GM12892 (cell line): ENCODE results near the gene PIGM.

Experiments used
- POLR2A ChIP-seq: IDR thresholded peaks from 2 replicates; pipeline ENCODE4 v1.6.1; 2011; ENCODE audit warnings: low read depth, low read length, control low read depth
- POLR2AphosphoS5 ChIP-seq: IDR thresholded peaks from 2 replicates; pipeline ENCODE4 v1.6.1; 2011; ENCODE audit warnings: low read depth, low read length, control low read depth
- TAF1 ChIP-seq: IDR thresholded peaks from 2 replicates; pipeline ENCODE4 v1.6.1; 2011; ENCODE audit warnings: low read depth, mild to moderate bottlenecking, control low read depth, low read length, borderline replicate concordance

DNA sequence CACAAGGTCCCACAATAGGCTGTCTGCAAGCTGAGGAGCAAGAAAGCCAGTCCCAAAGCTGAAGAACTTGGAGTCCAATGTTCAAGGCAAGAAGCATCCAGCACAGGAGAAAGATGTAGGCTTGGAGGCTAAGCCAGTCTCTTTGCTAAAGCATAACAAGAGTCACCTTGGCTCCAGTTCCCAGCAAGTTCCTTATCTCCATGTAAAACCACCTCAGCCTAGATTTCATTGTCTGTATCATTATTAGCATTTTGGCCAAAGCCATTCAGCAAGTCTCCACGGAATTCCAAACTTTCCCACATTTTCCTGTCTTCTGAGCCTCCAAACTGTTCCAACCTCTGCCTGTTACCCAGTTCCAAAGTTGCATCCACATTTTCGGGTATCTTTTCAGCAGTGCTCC, 36.9 kb downstream of the PIGM start:
- TF ChIP-seq POLR2A, result no peak
- no peak for TF ChIP-seq POLR2AphosphoS5
- no peak for TF ChIP-seq TAF1
